Right ventricle myocardium inferior (tissue), 1 donor: ENCODE results near the gene CBY1. TPM values are rescaled to one million over a fixed set of nuclear protein-coding genes. Genes with fewer than 3 reads are reported as not detected.

Experiments
- ATAC-seq: fragments of 200-7000 bp; cut with Tn5 transposase; one replicate; pipeline ENCODE4 v1.9.1; 2020; ENCODE audit warnings: mild to moderate bottlenecking, moderate library complexity
- DNase-seq: peaks from one replicate; pipeline ENCODE4 v3.0.0; 2021; ENCODE audit errors: missing footprints
- intact Hi-C: fragments of 100-400 bp; cut with DNase I; formaldehyde crosslinking; loops from one replicate; pipeline ENCODE4 v1.11.0; 2022
- total RNA-seq: library from RNA; stranded (reverse); fragmentation: NEBNext Ultra II Directional; extraction: Animal tissue kit (Norgen Biotek cat#: 25700); gene quantifications from one replicate; pipeline ENCODE4 v1.2.1, GENCODE V29; 2021
- donor health status: DM: no; HTN: yes; CAD: no; lungs with severe emphysema.

Gene CBY1
- total RNA-seq, 1 donor from 2014 or later, result 32.9 TPM

GRCh38 chr22:38713921-38714320, 57.5 kb downstream of the CBY1 start:
- intact Hi-C loops, result no loop called here

GRCh38 chr22:38715176-38715764, 58.8 kb downstream of the CBY1 start:
- intact Hi-C loops, result no loop called here
- DNase-seq, result no peak
- peak; percentile 49 for ATAC-seq

More at GRCh38 chr22:38713921-38714320, 57.5 kb downstream of the CBY1 start:
- no peak for ATAC-seq
- DNase-seq, result no peak

GRCh38 chr22:38715852-38716251, 59.4 kb downstream of the CBY1 start:
- ATAC-seq (no peak), DNase-seq (no peak)
- intact Hi-C loops, result no loop called here

- ATAC-seq (no peak), DNase-seq (no peak)
- intact Hi-C loops, result no loop called here
Observed at GRCh38 chr22:38716271-38716670, 59.8 kb downstream of the CBY1 start.

GRCh38 chr22:38716826-38717225, 60.4 kb downstream of the CBY1 start:
- no peak for DNase-seq
- intact Hi-C loops, result no loop called here

GRCh38 chr22:38717244-38717643, 60.8 kb downstream of the CBY1 start:
- no peak for DNase-seq
- intact Hi-C loops, result no loop called here
- ATAC-seq, result no peak

More at GRCh38 chr22:38716826-38717225, 60.4 kb downstream of the CBY1 start:
- ATAC-seq, result no peak

GRCh38 chr22:38718414-38718813, 62.0 kb downstream of the CBY1 start:
- no peak for DNase-seq
- peak; percentile 68 for ATAC-seq
- intact Hi-C loops, result no loop called here

GRCh38 chr22:38719196-38719595, 62.8 kb downstream of the CBY1 start:
- ATAC-seq, result no peak

GRCh38 chr22:38720350-38720749, 63.9 kb downstream of the CBY1 start:
- ATAC-seq (no peak), DNase-seq (no peak)
- intact Hi-C loops, result no loop called here

More at GRCh38 chr22:38719196-38719595, 62.8 kb downstream of the CBY1 start:
- intact Hi-C loops, result no loop called here
- DNase-seq, result no peak

- ATAC-seq, result no peak
- no peak for DNase-seq
- intact Hi-C loops, result no loop called here
Observed at GRCh38 chr22:38721551-38721950, 65.1 kb downstream of the CBY1 start.

Other genes with a start within 250 kb of the CBY1 start
- 16.0 TPM for gene KCNJ4, start 201.4 kb upstream of the CBY1 start, total RNA-seq
- gene KDELR3, start 188.5 kb upstream of the CBY1 start, total RNA-seq, result 4.4 TPM
- 195 TPM for gene DDX17, start 150.3 kb upstream of the CBY1 start, total RNA-seq
- gene DMC1, start 86.5 kb upstream of the CBY1 start, total RNA-seq, result 0.46 TPM
- 0.27 TPM for gene FAM227A, start 246 bp upstream of the CBY1 start, total RNA-seq
- gene TOMM22, start 25.3 kb downstream of the CBY1 start, total RNA-seq, result 66.3 TPM
- gene JOSD1, start 44.3 kb downstream of the CBY1 start, total RNA-seq, result 17.5 TPM
- gene GTPBP1, start 49.3 kb downstream of the CBY1 start, total RNA-seq, result 26.8 TPM
- gene SUN2, start 99.4 kb downstream of the CBY1 start, total RNA-seq, result 126 TPM
- gene DNAL4, start 137.5 kb downstream of the CBY1 start, total RNA-seq, result 10.0 TPM
- gene NPTXR, start 187.4 kb downstream of the CBY1 start, total RNA-seq, result 19.7 TPM
- 39.3 TPM for gene CBX6, start 215.6 kb downstream of the CBY1 start, total RNA-seq